GM18861 (cell line): ENCODE results near the gene ZNF593OS.
A peak's percentile ranks its signal among the peaks of the same experiment; 100 is the strongest.

Experiments used
- ATAC-seq: cut with Tn5 transposase; IDR thresholded peaks from one replicate; pipeline ENCODE4 v1.9.1; 2021; ENCODE audit not compliant: unreplicated experiment

The ZNF593OS gene

GRCh38 chr1:26184883-26185282, 13.3 kb upstream of the ZNF593OS start:
- ATAC-seq: no peak

- no peak for ATAC-seq
These were observed 12.5 kb upstream of the ZNF593OS start for GRCh38 chr1:26184086-26184485.

- ATAC-seq: no peak
These were observed 10.7 kb upstream of the ZNF593OS start for GRCh38 chr1:26182383-26182696.

GRCh38 chr1:26181586-26182382, 10.2 kb upstream of the ZNF593OS start:
- ATAC-seq: no peak

GRCh38 chr1:26180010-26180506, 8.4 kb upstream of the ZNF593OS start:
- no peak for ATAC-seq

- no peak for ATAC-seq
These were observed 5.6 kb upstream of the ZNF593OS start, which contains the start of gene CNKSR1 for GRCh38 chr1:26177182-26177684. TSS of gene CNKSR1 (plus strand) at chr1:26177491. CDS start at chr1:26177548, 57 bp downstream.

GRCh38 chr1:26175346-26175745, 3.7 kb upstream of the ZNF593OS start:
- no peak for ATAC-seq

- ATAC-seq: no peak
These were observed 1.2 kb downstream of the ZNF593OS start for GRCh38 chr1:26170472-26170821.

GRCh38 chr1:26169669-26170471, 1.8 kb downstream of the ZNF593OS start, which contains the start of gene ZNF593:
TSS of gene ZNF593 (plus strand) at chr1:26169908. CDS start at chr1:26169984, 76 bp downstream.
- ATAC-seq: peak; percentile 80

GRCh38 chr1:26169198-26169554, 2.5 kb downstream of the ZNF593OS start:
- no peak for ATAC-seq

- no peak for ATAC-seq
These were observed 3.0 kb downstream of the ZNF593OS start, which contains the start of gene C1orf232 for GRCh38 chr1:26168410-26169197. TSS of gene C1orf232 (minus strand) at chr1:26168963. CDS start at chr1:26168499, 464 bp downstream.

- no peak for ATAC-seq
These were observed 4.8 kb downstream of the ZNF593OS start for GRCh38 chr1:26166719-26167281.

GRCh38 chr1:26164861-26165842, 6.5 kb downstream of the ZNF593OS start:
- no peak for ATAC-seq

GRCh38 chr1:26164036-26164860, 7.4 kb downstream of the ZNF593OS start:
- no peak for ATAC-seq

- no peak for ATAC-seq
These were observed 8.0 kb downstream of the ZNF593OS start for GRCh38 chr1:26163684-26164035.

GRCh38 chr1:26162220-26162709, 9.4 kb downstream of the ZNF593OS start:
- no peak for ATAC-seq

GRCh38 chr1:26161415-26162219, 10.0 kb downstream of the ZNF593OS start:
- no peak for ATAC-seq
